CD14-positive monocyte (primary cell): ENCODE measurements around the gene RFX7. TPM values are rescaled to one million over a fixed set of nuclear protein-coding genes. Genes with fewer than 3 reads are reported as not detected.

ENCODE experiments used
- DNase-seq, 3 donors: peaks; one replicate each; pipeline ENCODE4 v3.0.0-alpha.2; 2011 to 2022
- H2AFZ ChIP-seq: 2 replicates; pipeline ENCODE4 v1.6.0; 2012; ENCODE audit warnings: mild to moderate bottlenecking, low read depth, low read length, inconsistent platforms; ENCODE audit not compliant: insufficient read depth, poor library complexity, severe bottlenecking
- H3K27ac ChIP-seq, 2 donors: 1 replicate in 1 of 2; 2 replicates in 1 of 2; pipeline ENCODE4 v1.5.1; 2012 to 2013; ENCODE audit warnings: low read length in 2 of 2, control low read depth in 1 of 2, inconsistent platforms in 1 of 2, low read depth in 1 of 2, mild to moderate bottlenecking in 1 of 2
- H3K27me3 ChIP-seq, 2 donors: one replicate each; pipeline versions ENCODE4 v1.6.0 to v1.6.1; 2011 to 2013; ENCODE audit warnings: low read length in 2 of 2; ENCODE audit not compliant: control insufficient read depth in 2 of 2, insufficient read depth in 2 of 2
- H3K36me3 ChIP-seq, 2 donors: replicated peaks in 1 of 2; 1 replicate in 1 of 2; 2 replicates in 1 of 2; pipeline versions ENCODE4 v1.5.1 to v1.6.1; 2012 to 2013; ENCODE audit warnings: low read length in 2 of 2, control low read depth in 1 of 2, inconsistent platforms in 1 of 2, mild to moderate bottlenecking in 1 of 2; ENCODE audit not compliant: insufficient read depth in 2 of 2, control insufficient read depth in 1 of 2
- H3K4me1 ChIP-seq, 2 donors: 1 replicate in 1 of 2; 2 replicates in 1 of 2; pipeline versions ENCODE4 v1.5.1 to v1.6.1; 2012 to 2013; ENCODE audit warnings: low read length in 2 of 2, control low read depth in 1 of 2, inconsistent platforms in 1 of 2, mild to moderate bottlenecking in 1 of 2, moderate library complexity in 1 of 2; ENCODE audit not compliant: insufficient read depth in 2 of 2, control insufficient read depth in 1 of 2
- H3K4me2 ChIP-seq: replicated peaks from 2 replicates; pipeline ENCODE3; 2012; ENCODE audit warnings: low read length, moderate library complexity, mild to moderate bottlenecking; ENCODE audit not compliant: poor library complexity, severe bottlenecking; ENCODE audit errors: extremely low read depth
- H3K4me3 ChIP-seq, 3 experiments: fragments of 200-600 bp in 1 of 3; sonication (generic) in 1 of 3; replicated peaks in 1 of 3; 1 replicate in 2 of 3; 2 replicates in 1 of 3; pipeline ENCODE4 v1.5.1; 2011 to 2013; ENCODE audit warnings: low read length in 3 of 3, mild to moderate bottlenecking in 3 of 3, control low read depth in 2 of 3, low read depth in 2 of 3, inconsistent platforms in 1 of 3, moderate library complexity in 1 of 3
- H3K79me2 ChIP-seq: 2 replicates; pipeline ENCODE4 v1.6.0; 2012; ENCODE audit warnings: mild to moderate bottlenecking, control low read depth, inconsistent platforms, low read length, moderate library complexity; ENCODE audit not compliant: insufficient read depth
- H3K9ac ChIP-seq: 2 replicates; pipeline ENCODE4 v1.6.0; 2017; ENCODE audit warnings: low read length, mild to moderate bottlenecking; ENCODE audit not compliant: insufficient read depth, poor library complexity, severe bottlenecking
- H3K9me3 ChIP-seq, 2 donors: replicated peaks in 1 of 2; 1 replicate in 1 of 2; 2 replicates in 1 of 2; pipeline versions ENCODE4 v1.5.1 to v1.6.1; 2012 to 2013; ENCODE audit warnings: low read length in 2 of 2, control low read depth in 1 of 2; ENCODE audit not compliant: control insufficient read depth in 1 of 2, insufficient read depth in 1 of 2
- H4K20me1 ChIP-seq: 2 replicates; pipeline ENCODE4 v1.6.0; 2012; ENCODE audit warnings: mild to moderate bottlenecking, low read length, control low read depth, moderate library complexity; ENCODE audit not compliant: insufficient read depth
- H3K27ac Mint-ChIP-seq, 7 donors: one replicate each; pipeline ENCODE4 v1.8.0; 2020; ENCODE audit warnings: mild to moderate bottlenecking in 7 of 7, mixed read lengths in 7 of 7, moderate library complexity in 6 of 7, inconsistent platforms in 2 of 7
- H3K27me3 Mint-ChIP-seq, 3 donors: one replicate each; pipeline ENCODE4 v1.8.0; 2021 to 2022; ENCODE audit warnings: low read depth in 3 of 3, mild to moderate bottlenecking in 3 of 3, mixed read lengths in 3 of 3, moderate library complexity in 3 of 3, inconsistent platforms in 1 of 3
- H3K36me3 Mint-ChIP-seq, 2 donors: one replicate each; pipeline ENCODE4 v1.8.0; 2020; ENCODE audit warnings: mixed read lengths in 2 of 2, inconsistent platforms in 1 of 2, mild to moderate bottlenecking in 1 of 2
- H3K4me1 Mint-ChIP-seq: one replicate; pipeline ENCODE4 v1.8.0; 2020; ENCODE audit warnings: mild to moderate bottlenecking, mixed read lengths
- H3K4me3 Mint-ChIP-seq, 2 donors: one replicate each; pipeline ENCODE4 v1.8.0; 2020; ENCODE audit warnings: mild to moderate bottlenecking in 2 of 2, mixed read lengths in 2 of 2, moderate library complexity in 1 of 2
- H3K9me3 Mint-ChIP-seq, 7 donors: one replicate each; pipeline ENCODE4 v1.8.0; 2020 to 2022; ENCODE audit warnings: mixed read lengths in 7 of 7, mild to moderate bottlenecking in 6 of 7, moderate library complexity in 6 of 7, inconsistent platforms in 2 of 7
- CTCF ChIP-seq: fragments of 200-600 bp; IDR thresholded peaks from one replicate; pipeline ENCODE4 v1.8.0; 2022; ENCODE audit warnings: antibody characterized with exemption, mild to moderate bottlenecking
- WGBS: methylation state at CpG from one replicate; pipeline ENCODE4 v1.1.5; 2013; ENCODE audit warnings: missing lambda C conversion rate; ENCODE audit not compliant: insufficient coverage; 5-methylcytosine and 5-hydroxymethylcytosine counted together
- intact Hi-C, 2 donors: fragments of 100-400 bp; cut with micrococcal nuclease; formaldehyde crosslinking; loops; one replicate each; pipeline versions ENCODE4 v1.15.0 to v1.15.1; 2023
- polyA plus RNA-seq, 3 donors: library from polyadenylated mRNA; depleted of rRNA in 1 of 3; unstranded in 2 of 3; stranded (reverse) in 1 of 3; fragments of 300-500 nt in 2 of 3; fragments of >200 nt in 1 of 3; fragmentation: Illumina TruSeq in 2 of 3; gene quantifications; 1 replicate in 2 of 3; 2 replicates in 1 of 3; pipeline ENCODE4 v1.2.3, GENCODE V29; 2012 to 2021

Gene RFX7
- polyA plus RNA-seq, 3 donors, result 1.0 to 2.9 (median 1.2) TPM

GRCh38 chr15:56088389-56088788 lies 155.3 kb downstream of the RFX7 start:
- Histone ChIP-seq H3K4me3 (no peak overlapping the region), H3K4me2 (no peak overlapping the region), H3K27ac (no peak overlapping the region), H4K20me1 (no peaks in the 10 kb centered on the region), H3K9me3 (no peaks in the 10 kb centered on the region), H3K36me3 (peaks cover 0 to 9% of the 10 kb centered on the region in 2 donors), H3K79me2 (no peaks in the 10 kb centered on the region), H3K27me3 (no peaks in the 10 kb centered on the region), H3K9ac (no peak overlapping the region), H3K4me1 (peaks cover 19 to 20% of the 10 kb centered on the region in 2 donors), H2AFZ (no peak overlapping the region)
- no peak for TF ChIP-seq CTCF
- peaks cover 0 to 8% (median 3%) of the 10 kb centered on the region in 7 donors for H3K9me3 Mint-ChIP-seq
- H3K36me3 Mint-ChIP-seq, result peaks cover 3 to 13% of the 10 kb centered on the region in 2 donors
- intact Hi-C loops, result no loop called here
- no peak for DNase-seq
- H3K4me1 Mint-ChIP-seq, result peaks cover 21% of the 10 kb centered on the region
- H3K27me3 Mint-ChIP-seq, result no peaks in the 10 kb centered on the region
- no peak overlapping the region for H3K27ac Mint-ChIP-seq
- H3K4me3 Mint-ChIP-seq, result no peak overlapping the region

- intact Hi-C loops, result no loop called here
- peaks cover 0 to 14% (median 8%) of the 10 kb centered on the region in 7 donors for H3K9me3 Mint-ChIP-seq
- H3K4me1 ChIP-seq, result peaks cover 19 to 20% of the 10 kb centered on the region in 2 donors
- H3K79me2 ChIP-seq, result no peaks in the 10 kb centered on the region
- H3K9ac ChIP-seq, result no peak overlapping the region
- H3K36me3 Mint-ChIP-seq, result peaks cover 0 to 6% of the 10 kb centered on the region in 2 donors
- WGBS, result no CpG with 5 or more reads among the region's 1 CpG
- H3K36me3 ChIP-seq, result no peaks in the 10 kb centered on the region
- peak in 1 of 3 donors; percentile 1 for DNase-seq
- peak overlapping the region in 1 of 2 donors; percentile 60 for H3K27ac ChIP-seq
- H3K9me3 ChIP-seq, result no peaks in the 10 kb centered on the region
- no peaks in the 10 kb centered on the region for H4K20me1 ChIP-seq
- peak overlapping the region in 1 of 2 donors; percentile 13 for H3K4me3 Mint-ChIP-seq
- no peak overlapping the region for H3K4me3 ChIP-seq
- no peaks in the 10 kb centered on the region for H3K27me3 ChIP-seq
- H3K27me3 Mint-ChIP-seq, result no peaks in the 10 kb centered on the region
- H3K4me2 ChIP-seq, result peak overlapping the region; percentile 20
- peak overlapping the region in 3 of 7 donors; percentile 14 to 57 (median 52) for H3K27ac Mint-ChIP-seq
- no peak for TF ChIP-seq CTCF
- peaks cover 21% of the 10 kb centered on the region for H3K4me1 Mint-ChIP-seq
- no peak overlapping the region for H2AFZ ChIP-seq
These were observed 157.1 kb downstream of the RFX7 start for GRCh38 chr15:56086566-56086965.
